Inflammatory macrophage treated with lipopolysaccharide for 4 hours (primary cell): ENCODE results near the gene ABCD3.
"Not testable (repeated sequence)": the region's sequence is repeated elsewhere in the genome, so short reads cannot be mapped to it uniquely, and the experiment has no call there.

Experiments
- DNase-seq: peaks from one replicate; pipeline ENCODE4 v3.0.0-alpha.2; 2020

The ABCD3 gene

GRCh38 chr1:94416901-94417727 lies 1.1 kb upstream of the ABCD3 start:
- DNase-seq: no peak

DNA sequence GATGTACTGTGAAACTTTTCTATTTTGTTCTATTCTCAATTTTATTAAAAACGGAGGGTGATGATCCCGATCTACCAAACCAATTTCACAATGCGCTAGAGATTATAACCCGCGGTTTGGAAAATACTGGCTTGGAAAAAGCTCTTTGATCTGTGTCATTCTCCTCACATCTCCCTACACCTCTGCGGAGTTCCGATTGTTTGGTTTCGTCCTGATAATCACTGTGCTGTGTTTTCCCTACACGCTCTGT lies 536 bp upstream of the ABCD3 start:
- DNase-seq: no peak

GRCh38 chr1:94418664-94419655 lies 771 bp downstream of the ABCD3 start:
- no peak for DNase-seq

GRCh38 chr1:94422115-94422820 lies 4.1 kb downstream of the ABCD3 start:
- DNase-seq: no peak

DNA sequence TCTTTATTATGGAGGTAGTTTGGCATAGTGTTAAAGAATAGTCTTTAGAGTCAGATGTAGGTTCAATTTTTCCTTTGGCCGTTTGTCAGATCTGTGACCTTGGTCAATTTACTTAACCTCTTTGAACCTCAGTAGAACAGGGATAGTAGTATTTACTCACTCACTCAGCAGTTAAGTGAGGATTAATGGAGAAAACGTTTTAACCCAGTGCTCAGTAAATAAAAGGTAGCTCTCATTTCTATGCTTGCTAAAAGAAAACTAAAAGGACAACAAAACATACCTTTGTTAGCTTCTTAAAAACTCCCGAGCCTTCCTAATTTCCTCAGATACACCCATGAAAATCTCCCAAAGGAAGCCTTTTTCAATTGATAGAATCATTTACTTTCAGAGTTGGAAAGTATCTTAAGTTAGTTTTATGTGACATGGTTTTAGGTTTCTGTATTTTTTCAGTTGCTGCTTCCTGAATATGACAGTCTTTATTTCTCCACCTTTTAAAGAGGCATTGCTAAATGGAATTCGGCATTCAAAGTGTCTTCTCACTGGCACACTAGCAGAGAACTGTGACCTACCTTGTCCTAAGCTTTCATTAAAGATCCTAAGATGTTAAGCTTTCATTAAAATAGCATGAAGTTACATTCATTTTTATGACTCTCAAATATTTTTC lies 7.8 kb downstream of the ABCD3 start:
- peak; percentile 41 for DNase-seq

- not testable (repeated sequence) for DNase-seq
These were observed 8.3 kb downstream of the ABCD3 start for GRCh38 chr1:94426485-94426870.

GRCh38 chr1:94428441-94428840 lies 10.3 kb downstream of the ABCD3 start:
- DNase-seq: no peak

DNA sequence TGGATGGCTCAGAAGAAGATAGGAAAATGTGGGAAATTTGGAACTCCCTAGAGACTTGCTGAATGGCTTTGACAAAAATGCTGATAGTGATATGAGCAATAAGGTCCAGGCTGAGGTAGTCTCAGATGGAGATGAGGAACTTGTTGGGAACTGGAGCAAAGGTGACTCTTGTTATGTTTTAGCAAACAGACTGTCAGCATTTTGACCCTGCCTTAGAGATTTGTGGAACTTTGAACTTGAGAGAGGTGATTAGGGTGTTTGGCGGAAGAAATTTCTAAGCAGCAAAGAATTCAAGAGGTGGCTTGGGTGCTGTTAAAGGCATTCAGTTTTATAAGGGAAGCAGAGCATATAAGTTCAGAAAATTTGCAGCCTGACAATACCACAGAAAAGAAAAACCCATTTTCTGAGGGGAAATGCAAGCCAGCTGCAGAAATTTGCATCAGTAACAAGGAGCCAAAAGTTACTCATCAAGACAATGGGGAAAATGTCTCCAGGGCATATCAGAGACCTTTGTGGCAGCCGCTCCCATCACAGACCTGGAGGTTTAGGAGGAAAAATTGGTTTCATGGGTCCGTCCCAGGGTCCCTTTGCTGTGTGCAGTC lies 10.8 kb downstream of the ABCD3 start:
- not testable (repeated sequence) for DNase-seq

DNA sequence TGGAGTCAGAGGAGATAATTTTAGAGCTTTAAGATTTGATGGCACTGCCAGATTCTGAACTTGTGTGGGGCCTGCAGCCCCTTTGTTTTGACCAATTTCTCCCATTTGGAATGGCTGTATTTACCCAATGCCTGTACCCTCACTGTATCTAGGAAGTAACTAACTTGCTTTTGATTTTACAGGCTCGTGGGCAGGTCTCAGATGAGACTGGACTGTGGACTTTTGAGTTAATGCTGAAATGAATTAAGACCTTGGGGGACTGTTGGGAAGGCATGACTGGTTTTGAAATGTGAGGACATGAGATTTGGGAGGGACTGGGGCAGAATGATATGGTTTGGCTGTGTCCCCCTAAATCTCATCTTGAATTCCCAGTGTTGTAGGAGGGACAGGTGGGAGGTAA lies 11.9 kb downstream of the ABCD3 start:
- DNase-seq: not testable (repeated sequence)

DNA sequence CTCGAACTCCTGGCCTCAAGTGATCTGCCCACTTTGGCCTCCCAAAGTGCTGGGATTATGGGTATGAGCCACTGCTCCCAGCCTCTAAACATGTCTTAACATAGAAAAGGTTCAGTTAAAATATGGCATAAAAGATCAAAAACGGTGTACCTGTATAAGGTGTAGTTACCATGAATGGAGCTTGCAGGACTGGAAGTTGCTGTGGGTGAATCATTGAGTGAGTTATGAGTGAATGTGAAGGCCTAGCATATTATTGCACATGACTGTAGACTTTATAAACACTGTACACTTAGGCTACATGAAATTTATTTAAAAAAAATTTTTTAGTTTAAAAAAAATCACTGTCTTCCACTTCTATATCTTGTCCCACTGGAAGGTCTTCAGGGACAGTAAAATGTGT lies 15.7 kb downstream of the ABCD3 start:
- no peak for DNase-seq

DNA sequence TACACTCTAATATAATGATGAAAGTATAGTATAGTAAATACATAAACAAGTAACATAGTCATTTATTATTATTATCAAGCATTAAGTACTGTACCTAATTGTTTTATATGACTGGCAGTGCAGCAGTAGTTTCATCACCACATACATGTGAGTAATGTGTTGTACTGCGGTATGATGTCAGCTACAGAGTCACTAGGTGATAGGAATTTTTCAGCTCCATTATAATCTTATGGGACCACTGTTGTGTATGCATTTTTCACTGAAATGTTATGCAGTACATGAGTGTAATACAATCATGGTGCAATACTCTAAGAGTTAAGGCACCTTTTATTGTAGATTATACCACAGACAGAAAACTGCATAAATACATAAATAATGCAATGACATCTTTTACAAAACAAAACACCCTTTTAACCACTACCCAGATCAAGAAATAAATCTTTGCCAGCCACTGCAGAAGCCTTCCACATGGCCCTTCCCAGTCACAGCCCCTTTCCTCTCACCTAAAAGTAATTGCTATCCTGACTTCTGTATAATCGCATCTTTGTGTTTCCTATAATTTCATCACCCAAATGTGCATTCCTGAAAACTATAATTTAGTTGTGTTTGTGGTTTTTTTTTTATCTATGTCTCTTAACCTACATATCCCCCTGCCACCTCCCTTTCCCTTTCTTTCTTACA lies 16.3 kb downstream of the ABCD3 start:
- no peak for DNase-seq

DNA sequence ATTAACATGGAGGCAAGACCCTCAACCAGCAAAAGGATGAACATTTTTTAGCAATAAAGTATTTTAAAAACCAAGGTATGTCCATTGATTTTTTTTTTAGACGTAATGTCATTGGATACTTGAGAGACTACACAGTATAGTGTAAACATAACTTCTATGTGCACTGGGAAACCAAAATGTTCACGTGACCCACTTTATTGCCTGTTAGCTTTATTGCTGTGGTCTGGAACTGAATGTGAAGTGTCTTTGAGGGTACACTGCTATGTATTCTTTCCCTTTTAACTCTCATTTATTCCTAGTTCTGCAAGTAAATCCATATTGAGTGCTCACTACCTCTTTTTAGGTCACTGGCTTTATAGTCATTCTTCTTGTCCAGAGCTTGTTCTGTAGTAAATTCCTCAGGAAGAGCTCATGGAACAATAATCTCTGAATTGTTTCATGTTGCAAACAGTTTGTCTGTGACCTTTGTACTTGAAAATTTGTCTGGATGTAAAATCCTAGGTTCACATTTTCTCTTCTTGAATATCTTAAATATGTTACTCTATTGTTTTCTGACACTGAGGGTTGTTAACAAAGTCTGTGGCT lies 20.6 kb downstream of the ABCD3 start:
- no peak for DNase-seq

GRCh38 chr1:94440088-94440487 lies 21.9 kb downstream of the ABCD3 start:
- DNase-seq: no peak

DNA sequence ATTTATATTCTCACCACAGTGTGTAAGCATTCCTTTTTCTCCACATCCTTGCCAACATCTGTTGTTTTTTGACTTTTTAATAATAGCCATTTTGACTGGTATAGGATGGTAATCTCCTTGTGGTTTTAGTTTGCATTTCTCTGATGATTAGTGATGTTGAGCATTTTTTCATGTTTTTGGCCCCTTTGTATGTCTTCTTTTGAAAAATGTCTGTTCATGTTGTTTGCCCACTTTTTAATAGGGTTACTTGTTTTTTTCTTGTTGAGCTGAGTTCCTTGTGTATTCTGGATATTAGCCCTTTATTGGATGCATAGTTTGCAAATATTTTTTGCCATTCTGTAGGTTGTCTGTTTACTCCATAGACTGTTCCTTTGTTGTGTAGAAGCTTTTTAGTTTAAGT lies 24.9 kb downstream of the ABCD3 start:
- DNase-seq: not testable (repeated sequence)

GRCh38 chr1:94444819-94445218 lies 26.6 kb downstream of the ABCD3 start:
- DNase-seq: not testable (repeated sequence)

GRCh38 chr1:94445733-94446132 lies 27.5 kb downstream of the ABCD3 start:
- not testable (repeated sequence) for DNase-seq

DNA sequence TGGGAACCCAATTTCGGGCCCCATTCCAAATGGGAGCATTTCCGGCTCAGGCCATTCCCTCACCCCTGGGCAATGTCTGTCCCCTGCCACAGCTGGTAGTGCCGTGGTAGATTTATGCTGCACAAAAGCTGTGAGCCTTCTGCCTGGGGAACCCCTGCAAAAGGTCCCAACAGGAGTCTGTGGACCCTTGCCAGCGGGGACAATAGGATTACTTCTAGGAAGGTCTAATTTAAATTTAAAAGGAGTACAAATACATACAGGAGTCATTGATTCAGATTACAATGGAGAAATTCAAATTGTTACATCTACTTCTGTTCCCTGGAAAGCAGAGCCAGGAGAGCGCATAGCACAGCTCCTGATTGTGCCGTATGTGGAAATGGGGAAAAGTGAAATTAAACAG lies 28.0 kb downstream of the ABCD3 start:
- DNase-seq: not testable (repeated sequence)

GRCh38 chr1:94448741-94449140 lies 30.6 kb downstream of the ABCD3 start:
- not testable (repeated sequence) for DNase-seq

GRCh38 chr1:94456736-94457135 lies 38.5 kb downstream of the ABCD3 start:
- DNase-seq: no peak

DNA sequence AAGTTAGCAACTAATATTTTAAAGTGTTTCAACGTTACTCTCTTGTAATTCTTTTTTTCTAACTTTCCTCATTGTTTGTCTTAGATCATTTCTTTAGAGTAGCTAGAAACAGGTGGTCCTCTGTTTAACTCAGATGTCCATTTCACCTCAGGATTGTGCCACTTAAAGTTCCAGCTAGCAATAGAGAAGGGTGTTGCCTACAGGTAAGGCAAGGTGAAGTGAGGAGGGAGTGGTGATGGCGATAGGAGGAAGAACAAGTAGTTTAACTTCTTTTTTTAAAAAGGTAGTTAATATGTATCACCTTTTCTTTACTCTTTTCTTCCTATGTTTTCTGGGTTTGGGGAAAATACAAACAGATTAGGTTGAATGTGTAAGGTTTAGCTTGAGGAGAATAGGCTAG lies 44.4 kb downstream of the ABCD3 start:
- DNase-seq: no peak

DNA sequence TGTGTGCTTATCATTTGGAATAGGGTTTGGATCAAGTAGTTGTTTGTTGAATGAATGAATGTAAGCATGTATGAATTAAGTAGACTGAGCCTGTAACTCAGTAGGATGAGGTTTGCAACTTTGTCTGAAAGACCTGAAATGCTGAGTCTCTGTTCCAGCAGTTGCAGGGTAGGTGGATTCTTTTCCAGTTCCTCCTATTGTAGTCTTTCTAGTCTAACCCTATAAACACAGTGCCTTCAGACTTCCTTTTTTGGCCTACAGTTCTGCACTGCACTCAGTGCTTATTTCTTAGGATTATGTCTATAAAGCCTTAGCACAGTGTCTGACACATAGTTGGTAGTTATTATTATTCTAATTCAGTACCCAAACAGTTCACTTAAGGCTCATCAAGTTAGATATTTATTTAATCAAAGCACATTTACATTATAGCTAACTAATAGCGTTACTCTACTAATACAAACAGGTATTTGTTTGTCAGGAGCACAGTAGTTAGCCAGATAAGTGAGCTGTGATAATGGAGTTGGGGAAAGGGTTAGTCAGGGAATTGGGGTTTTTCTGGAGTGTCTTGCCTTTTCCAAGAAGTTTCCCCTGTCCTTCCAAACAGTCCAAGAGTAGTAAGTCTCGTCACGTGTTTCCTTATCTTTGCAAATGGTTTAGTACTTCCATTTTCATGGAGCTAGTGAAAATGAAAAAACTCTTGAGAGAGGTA lies 45.0 kb downstream of the ABCD3 start:
- DNase-seq: peak; percentile 19
